Left ventricle myocardium inferior (tissue), 1 donor: ENCODE data around the gene CNOT4. TPM values are rescaled to one million over a fixed set of nuclear protein-coding genes. Genes with fewer than 3 reads are reported as not detected.

ENCODE experiments used
- DNase-seq: peaks from one replicate; pipeline ENCODE4 v3.0.0-alpha.2; 2020
- H3K27ac ChIP-seq: fragments of 200-600 bp; replicated peaks from 2 replicates; pipeline ENCODE4 v1.8.0; 2021
- H3K27me3 ChIP-seq: fragments of 200-600 bp; 2 replicates; pipeline ENCODE4 v1.8.0; 2021; ENCODE audit warnings: low read depth
- H3K36me3 ChIP-seq: fragments of 200-600 bp; 2 replicates; pipeline ENCODE4 v1.8.0; 2021
- H3K4me1 ChIP-seq: fragments of 200-600 bp; 2 replicates; pipeline ENCODE4 v1.8.0; 2021
- H3K4me3 ChIP-seq: fragments of 200-600 bp; 2 replicates; pipeline ENCODE4 v1.8.0; 2021; ENCODE audit warnings: mild to moderate bottlenecking, moderate library complexity
- H3K9me3 ChIP-seq: fragments of 200-600 bp; replicated peaks from 2 replicates; pipeline ENCODE4 v1.8.0; 2021
- CTCF ChIP-seq: fragments of 200-600 bp; IDR thresholded peaks from 2 replicates; pipeline ENCODE4 v1.8.0; 2021; ENCODE audit warnings: antibody characterized with exemption, mild to moderate bottlenecking, borderline replicate concordance
- intact Hi-C: fragments of 100-400 bp; cut with micrococcal nuclease; formaldehyde crosslinking; loops from one replicate; pipeline ENCODE4 v1.11.0; 2022
- total RNA-seq: library from RNA; stranded (reverse); fragmentation: NEBNext Ultra II Directional; extraction: Animal tissue kit (Norgen Biotek cat#: 25700); gene quantifications from one replicate; pipeline ENCODE4 v1.2.1, GENCODE V29; 2021
- donor health status: DM: no; HTN: yes; CAD: no; lungs with severe emphysema.

Gene CNOT4
- total RNA-seq, 1 donor from 2014 or later: 26.1 TPM

GRCh38 chr7:135514856-135515255, 5.0 kb upstream of the CNOT4 start:
- no peak for DNase-seq
- no peak for TF ChIP-seq CTCF
- H3K27ac ChIP-seq: no peak overlapping the region
- intact Hi-C loops: no loop called here
- H3K4me1 ChIP-seq: peaks cover 9% of the 10 kb centered on the region
- no peaks in the 10 kb centered on the region for H3K27me3 ChIP-seq
- no peaks in the 10 kb centered on the region for H3K36me3 ChIP-seq
- no peak overlapping the region for H3K4me3 ChIP-seq
- H3K9me3 ChIP-seq: no peaks in the 10 kb centered on the region

GRCh38 chr7:135512135-135512887, 2.4 kb upstream of the CNOT4 start:
- Histone ChIP-seq H3K4me1 (peaks cover 34% of the 10 kb centered on the region), H3K36me3 (no peaks in the 10 kb centered on the region), H3K4me3 (no peak overlapping the region), H3K9me3 (no peaks in the 10 kb centered on the region), H3K27ac (no peak overlapping the region), H3K27me3 (no peaks in the 10 kb centered on the region)
- intact Hi-C loops: no loop called here
- no peak for DNase-seq
- peak; percentile 66 for TF ChIP-seq CTCF

GRCh38 chr7:135510592-135511183, 786 bp upstream of the CNOT4 start:
- H3K4me3 ChIP-seq: peak overlapping the region; percentile 86
- H3K4me1 ChIP-seq: peaks cover 50% of the 10 kb centered on the region
- H3K27ac ChIP-seq: peak overlapping the region; percentile 95
- intact Hi-C loops: no loop called here
- H3K9me3 ChIP-seq: no peaks in the 10 kb centered on the region
- no peaks in the 10 kb centered on the region for H3K36me3 ChIP-seq
- TF ChIP-seq CTCF: peak; percentile 19
- no peaks in the 10 kb centered on the region for H3K27me3 ChIP-seq
- DNase-seq: no peak

GRCh38 chr7:135509589-135509838, 388 bp downstream of the CNOT4 start:
- no peaks in the 10 kb centered on the region for H3K9me3 ChIP-seq
- peak overlapping the region; percentile 86 for H3K4me3 ChIP-seq
- no peak for TF ChIP-seq CTCF
- peak overlapping the region; percentile 95 for H3K27ac ChIP-seq
- peaks cover 50% of the 10 kb centered on the region for H3K4me1 ChIP-seq
- no peaks in the 10 kb centered on the region for H3K27me3 ChIP-seq
- no peak for DNase-seq
- H3K36me3 ChIP-seq: no peaks in the 10 kb centered on the region
- intact Hi-C loops: no loop called here

- Histone ChIP-seq H3K9me3 (no peaks in the 10 kb centered on the region), H3K36me3 (no peaks in the 10 kb centered on the region), H3K27ac (peak overlapping the region; percentile 95), H3K27me3 (no peaks in the 10 kb centered on the region), H3K4me1 (peaks cover 50% of the 10 kb centered on the region), H3K4me3 (peak overlapping the region; percentile 86)
- DNase-seq: no peak
- no peak for TF ChIP-seq CTCF
- intact Hi-C loops: no loop called here
These were observed 866 bp downstream of the CNOT4 start for GRCh38 chr7:135508883-135509588.
